ENCODE measurements around the gene YIF1A. TPM values are rescaled to one million over a fixed set of nuclear protein-coding genes. Genes with fewer than 3 reads are reported as not detected.

The YIF1A gene
- total RNA-seq, 1 experiment from 2014 or later = 64.3 TPM

- Mint-ChIP-seq H3K4me1 (peaks cover 20 to 22% of the 10 kb centered on the region in 2 experiments), H3K27ac (no peak overlapping the region), H3K27me3 (ENCODE audit: low read depth) (no peaks in the 10 kb centered on the region; the same call in 1 of the 2 replicates), H3K9me3 (no peaks in the 10 kb centered on the region), H3K36me3 (ENCODE audit: insufficient read depth in 1 of 3, low read depth in 3 of 3) (peaks cover 9 to 47% (median 44%) of the 10 kb centered on the region in 3 experiments), H3K4me3 (no peak overlapping the region)
- H2AK5ac ChIP-seq (ENCODE audit: insufficient read length, low read length) = no peak overlapping the region
- H3K4ac ChIP-seq (ENCODE audit: low read depth, low read length) = no peak overlapping the region
- no peak overlapping the region for H2BK12ac ChIP-seq (ENCODE audit: insufficient read length, low read depth, low read length)
- H2BK15ac ChIP-seq (ENCODE audit: low read depth, low read length) = no peak overlapping the region
- H2BK120ac ChIP-seq (ENCODE audit: low read depth, low read length, poor library complexity, severe bottlenecking) = no peak overlapping the region
- no peak overlapping the region for H3K9ac ChIP-seq (ENCODE audit: extremely low read depth, insufficient read length, low read length)
- WGBS (ENCODE audit: extremely low coverage, insufficient read length, low lambda C conversion rate) = no CpG with 5 or more reads among the region's 26 CpGs
- H3T11ph ChIP-seq (ENCODE audit: low read length) = no peak overlapping the region
- H3K79me1 ChIP-seq (ENCODE audit: insufficient read depth, low read depth, low read length, poor library complexity, severe bottlenecking) = no peaks in the 10 kb centered on the region
- no peak overlapping the region for H4K91ac ChIP-seq (ENCODE audit: insufficient read length, low read depth, low read length)
- H2BK5ac ChIP-seq (ENCODE audit: insufficient read length, low read length) = no peak overlapping the region
- peaks cover 2% of the 10 kb centered on the region for H4K20me1 ChIP-seq (ENCODE audit: control insufficient read depth, insufficient read depth, insufficient read length)
- no peak overlapping the region for H4K8ac ChIP-seq (replicated peaks; ENCODE audit: insufficient read length, low read depth, low read length)
- H3K23me2 ChIP-seq (ENCODE audit: insufficient read length, low read depth, low read length, poor library complexity, severe bottlenecking) = peaks cover 10% of the 10 kb centered on the region
- DNase-seq = no peak
- TF ChIP-seq CTCF (conservative IDR thresholded peaks at IDR 0.05) = no peak
- H3K9me3 ChIP-seq (ENCODE audit: control insufficient read depth, low read depth, low read length) = no peaks in the 10 kb centered on the region
- H3K4me1 ChIP-seq (ENCODE audit: insufficient read depth, low read length) = no peaks in the 10 kb centered on the region
- H3K27ac ChIP-seq (ENCODE audit: insufficient read length, low read depth, low read length) = no peak overlapping the region
- H2AFZ ChIP-seq (ENCODE audit: low read length) = no peak overlapping the region
- no peak overlapping the region for H3K23ac ChIP-seq (ENCODE audit: insufficient read length, low read depth, low read length)
- no peak overlapping the region for H3K14ac ChIP-seq (ENCODE audit: insufficient read depth, low read length)
- H3K4me2 ChIP-seq (ENCODE audit: insufficient read depth, insufficient read length, low read length) = no peak overlapping the region
- H3K27me3 ChIP-seq (ENCODE audit: insufficient read depth, low read length) = no peaks in the 10 kb centered on the region
- H4K5ac ChIP-seq (ENCODE audit: insufficient read length, low read depth, low read length) = no peak overlapping the region
- no peak overlapping the region for H2BK20ac ChIP-seq (ENCODE audit: low read depth, low read length, poor library complexity, severe bottlenecking)
- no peak overlapping the region for H3K18ac ChIP-seq (ENCODE audit: insufficient read length, low read depth, low read length)
- peaks cover 4% of the 10 kb centered on the region; the same call in 1 of the 2 replicates for H3K79me2 ChIP-seq (ENCODE audit: insufficient read depth, low read length)
- H3K56ac ChIP-seq (ENCODE audit: insufficient read length, low read depth, low read length) = no peak overlapping the region
Observed at GRCh38 chr11:66265531-66266377, 23.2 kb downstream of the YIF1A start.

Measured in H9 (cell line).